Neural cell (in vitro differentiated cells): ENCODE results near the gene ZCCHC18.
"Not testable (repeated sequence)": the region's sequence is repeated elsewhere in the genome, so short reads cannot be mapped to it uniquely, and the experiment has no call there.

Experiments
- EZH2 ChIP-seq: fragments of 200-600, 300-800 bp; shearing (Covaris generic), sonication (generic); IDR thresholded peaks from 2 replicates; pipeline ENCODE4 v1.6.1; 2014; ENCODE audit warnings: antibody characterized with exemption, low read length, borderline replicate concordance, mild to moderate bottlenecking; ENCODE audit not compliant: insufficient read depth, poor library complexity, severe bottlenecking
- MXI1 ChIP-seq: fragments of 450-650 bp; conservative IDR thresholded peaks from 2 replicates; pipeline ENCODE4 v1.6.1; 2014; ENCODE audit warnings: antibody characterized with exemption, mild to moderate bottlenecking; ENCODE audit not compliant: poor library complexity, severe bottlenecking
- RAD21 ChIP-seq: fragments of 450-650 bp; conservative IDR thresholded peaks from 2 replicates; pipeline ENCODE4 v1.6.1; 2014; ENCODE audit warnings: antibody characterized with exemption, mild to moderate bottlenecking, moderate library complexity

DNA sequence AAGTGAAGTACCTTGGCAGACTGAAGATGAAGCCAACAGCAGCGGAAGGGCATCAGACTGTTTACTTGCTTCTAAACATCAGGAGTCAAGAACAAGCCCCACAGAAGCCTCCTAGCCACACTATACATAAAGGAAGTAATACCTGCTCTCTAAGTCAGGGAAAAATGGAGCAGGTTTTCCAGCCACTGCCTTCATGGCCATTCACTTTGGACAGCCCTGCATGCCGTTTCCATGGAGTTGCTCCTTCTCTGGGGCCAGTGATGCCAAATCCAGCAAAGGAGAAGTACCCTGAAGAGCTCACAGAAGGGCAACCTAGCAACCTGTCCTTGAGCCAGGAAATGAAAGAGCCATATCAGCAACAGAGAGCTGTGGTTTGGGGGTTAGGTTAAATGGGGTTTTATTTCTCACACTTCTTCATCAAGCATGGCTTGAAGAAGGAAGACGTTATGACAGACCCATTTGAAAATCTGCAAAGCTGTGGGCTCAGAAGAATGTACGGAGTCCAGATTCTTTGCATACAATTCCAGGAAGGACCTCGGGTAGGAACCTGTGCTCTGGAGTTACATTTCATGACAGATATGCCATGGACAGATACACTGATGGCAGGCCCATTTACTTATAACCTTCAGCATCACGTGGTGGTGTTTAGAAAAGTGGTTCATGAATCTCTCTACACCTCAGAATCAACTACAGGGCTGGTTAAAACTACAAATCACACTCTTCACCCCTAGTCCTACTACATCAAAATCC lies 1.7 kb upstream of the ZCCHC18 start:
- not testable (repeated sequence) for TF ChIP-seq MXI1, EZH2, RAD21
